T-helper 2 cell treated with Interferon-gamma antibody and Interleukin-4, amounts not matched to agents 100 ng/mL and 5 ng/mL, for 36 hours (primary cell): ENCODE measurements around the gene PARPBP. TPM values are rescaled to one million over a fixed set of nuclear protein-coding genes. Genes with fewer than 3 reads are reported as not detected.
"Not testable (repeated sequence)": the region's sequence is repeated elsewhere in the genome, so short reads cannot be mapped to it uniquely, and the experiment has no call there.

Source experiments
- intact Hi-C: fragments of 100-400 bp; cut with micrococcal nuclease; formaldehyde crosslinking; loops from one replicate; pipeline ENCODE4 v1.15.1; 2023
- total RNA-seq: library from RNA; stranded (reverse); gene quantifications from 2 replicates; pipeline ENCODE4 v1.2.3, GENCODE V29; 2022

Gene PARPBP, protein sequence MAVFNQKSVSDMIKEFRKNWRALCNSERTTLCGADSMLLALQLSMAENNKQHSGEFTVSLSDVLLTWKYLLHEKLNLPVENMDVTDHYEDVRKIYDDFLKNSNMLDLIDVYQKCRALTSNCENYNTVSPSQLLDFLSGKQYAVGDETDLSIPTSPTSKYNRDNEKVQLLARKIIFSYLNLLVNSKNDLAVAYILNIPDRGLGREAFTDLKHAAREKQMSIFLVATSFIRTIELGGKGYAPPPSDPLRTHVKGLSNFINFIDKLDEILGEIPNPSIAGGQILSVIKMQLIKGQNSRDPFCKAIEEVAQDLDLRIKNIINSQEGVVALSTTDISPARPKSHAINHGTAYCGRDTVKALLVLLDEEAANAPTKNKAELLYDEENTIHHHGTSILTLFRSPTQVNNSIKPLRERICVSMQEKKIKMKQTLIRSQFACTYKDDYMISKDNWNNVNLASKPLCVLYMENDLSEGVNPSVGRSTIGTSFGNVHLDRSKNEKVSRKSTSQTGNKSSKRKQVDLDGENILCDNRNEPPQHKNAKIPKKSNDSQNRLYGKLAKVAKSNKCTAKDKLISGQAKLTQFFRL
- 27.7 and 28.9 TPM in 2 replicates for total RNA-seq

DNA sequence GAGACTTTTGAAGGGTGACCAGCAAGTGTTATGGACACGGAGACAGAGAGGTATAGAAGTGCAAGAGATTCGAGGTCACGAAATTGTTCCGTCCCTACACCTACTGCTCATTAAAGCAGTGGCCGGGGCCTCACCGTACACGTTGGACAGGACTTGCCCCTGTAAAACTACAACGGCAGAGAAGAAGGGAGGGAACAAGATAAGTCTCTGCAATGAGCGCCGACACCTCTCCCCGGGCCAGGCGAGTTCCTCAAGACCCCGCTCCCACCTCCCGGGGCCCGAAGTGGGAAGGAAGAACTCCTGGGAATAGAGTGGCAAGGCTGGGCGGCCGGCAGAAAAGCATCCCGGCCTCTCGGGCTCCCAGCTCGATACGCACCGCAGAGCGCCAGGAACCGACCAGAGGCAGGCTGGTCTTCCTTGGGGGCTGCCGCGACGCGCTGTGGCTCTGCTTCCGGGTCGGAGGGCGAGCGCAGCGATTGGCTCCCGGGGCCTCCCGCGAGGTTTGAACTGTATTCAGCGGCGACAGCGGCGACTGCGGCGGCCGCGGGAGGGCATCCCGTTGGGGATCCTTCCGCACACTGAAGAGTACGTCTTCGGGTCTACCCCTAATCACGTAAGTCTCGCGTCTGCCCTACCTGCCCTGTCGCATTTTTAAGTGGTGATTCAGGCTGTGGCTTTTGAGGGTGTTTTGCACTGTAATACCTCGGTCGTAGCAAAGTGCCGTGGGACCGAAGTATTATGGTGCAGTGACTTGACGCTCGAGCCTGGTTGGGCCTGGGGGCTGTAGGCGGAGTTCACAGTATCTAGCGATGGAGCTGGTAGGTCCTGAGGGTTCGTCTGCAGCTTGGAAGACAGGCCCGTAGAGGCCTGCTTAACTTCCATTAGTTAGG is at the start of gene PARPBP, which contains the start of gene NUP37:
Gene PARPBP (plus strand): TSS at position 510 of the 890 bp plus-strand sequence. CDS start 3,706 bp downstream, outside the sequence.
Gene NUP37 (minus strand): TSS at position 441 of the 890 bp plus-strand sequence. CDS start 1,596 bp downstream, outside the sequence.
- intact Hi-C loops = loop anchor here (1.0 to 10.0 kb wide), 7 partner anchors 47 to 364 kb away; partner anchors contain the start of genes DRAM1 and PMCH

DNA sequence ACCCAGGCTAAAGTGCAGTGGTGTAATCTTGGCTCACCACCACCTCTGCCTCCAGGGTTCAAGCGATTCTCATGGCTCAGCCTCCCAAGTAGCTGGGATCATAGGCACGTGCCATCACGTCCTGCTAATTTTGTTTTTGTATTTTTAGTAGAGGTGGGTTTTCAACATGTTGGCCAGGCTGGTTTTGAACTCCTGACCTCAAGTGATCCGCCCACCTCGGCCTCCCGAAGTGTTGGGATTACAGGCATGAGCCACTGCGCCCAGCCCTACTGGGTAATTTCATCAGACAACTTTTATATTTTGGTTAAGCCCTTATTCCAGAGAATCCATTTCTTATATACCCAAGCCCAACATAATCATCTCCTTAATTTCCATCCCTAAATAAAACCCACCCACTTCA is 47.9 kb upstream of the PARPBP start:
- intact Hi-C loops = not testable (repeated sequence)

DNA sequence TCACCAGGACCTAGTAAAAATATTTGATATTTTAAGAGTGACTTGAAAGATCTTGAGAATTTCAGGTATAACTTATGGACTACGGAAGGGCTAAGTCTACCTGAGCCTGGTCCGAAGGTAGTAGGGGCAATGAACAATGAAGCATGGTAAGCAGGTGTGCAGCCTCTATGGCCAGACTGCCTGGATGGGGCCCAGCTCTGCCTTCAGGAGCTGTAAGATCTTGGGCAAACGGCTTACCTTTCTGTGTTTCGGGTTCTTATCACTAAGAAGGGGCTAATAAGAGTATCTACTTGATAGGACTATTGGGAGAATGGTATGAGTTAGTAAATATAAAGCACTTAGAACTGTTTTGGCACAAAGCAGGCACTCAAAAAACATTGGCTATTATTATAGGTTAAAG is 39.1 kb upstream of the PARPBP start:
- intact Hi-C loops = no loop called here

DNA sequence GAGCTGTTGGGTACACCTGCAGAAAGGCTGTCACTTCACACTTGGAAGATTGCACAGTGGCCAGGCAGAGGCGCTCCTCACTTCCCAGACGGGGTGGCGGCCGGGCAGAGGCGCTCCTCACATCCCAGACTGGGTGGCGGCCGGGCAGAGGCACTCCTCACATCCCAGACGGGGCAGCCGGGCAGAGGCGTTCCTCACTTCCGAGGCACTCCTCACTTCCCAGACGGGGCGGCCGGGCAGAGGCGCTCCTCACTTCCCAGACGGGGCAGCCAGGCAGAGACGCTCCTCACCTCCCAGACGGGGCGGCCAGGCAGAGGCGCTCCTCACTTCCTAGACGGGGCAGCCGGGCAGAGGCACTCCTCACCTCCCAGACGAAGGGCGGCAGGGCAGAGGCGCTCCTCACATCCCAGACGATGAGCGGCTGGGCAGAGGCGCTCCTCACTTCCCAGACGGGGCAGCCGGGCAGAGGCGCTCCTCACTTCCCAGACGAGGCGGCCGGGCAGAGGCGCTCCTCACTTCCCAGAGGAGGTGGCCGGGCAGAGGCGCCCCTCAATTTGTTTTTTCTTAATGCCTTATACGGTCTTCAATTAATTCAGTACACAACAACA is 30.7 kb upstream of the PARPBP start:
- intact Hi-C loops = not testable (repeated sequence)

DNA sequence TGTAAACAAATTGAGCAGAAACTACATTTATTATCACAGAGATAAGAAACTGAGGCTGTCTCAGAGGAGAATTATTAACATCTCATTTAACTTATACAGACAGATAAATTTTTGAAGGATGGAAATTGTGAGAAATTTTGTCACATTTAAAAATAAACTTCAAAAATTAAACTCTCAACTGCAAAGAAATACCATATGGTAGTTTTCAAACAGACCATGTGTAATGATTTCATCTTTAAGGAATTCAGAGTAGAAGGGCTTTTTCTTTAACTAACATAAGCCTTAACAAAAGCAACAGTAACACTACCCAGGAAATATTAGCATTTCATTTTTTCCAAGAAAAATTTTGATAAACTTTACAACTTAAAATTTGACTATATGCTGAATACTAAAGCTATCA is 26.7 kb upstream of the PARPBP start:
- intact Hi-C loops = loop anchor here (10.0 kb wide), 1 partner anchor 391 kb away; the partner anchor contains the start of gene IGF1

DNA sequence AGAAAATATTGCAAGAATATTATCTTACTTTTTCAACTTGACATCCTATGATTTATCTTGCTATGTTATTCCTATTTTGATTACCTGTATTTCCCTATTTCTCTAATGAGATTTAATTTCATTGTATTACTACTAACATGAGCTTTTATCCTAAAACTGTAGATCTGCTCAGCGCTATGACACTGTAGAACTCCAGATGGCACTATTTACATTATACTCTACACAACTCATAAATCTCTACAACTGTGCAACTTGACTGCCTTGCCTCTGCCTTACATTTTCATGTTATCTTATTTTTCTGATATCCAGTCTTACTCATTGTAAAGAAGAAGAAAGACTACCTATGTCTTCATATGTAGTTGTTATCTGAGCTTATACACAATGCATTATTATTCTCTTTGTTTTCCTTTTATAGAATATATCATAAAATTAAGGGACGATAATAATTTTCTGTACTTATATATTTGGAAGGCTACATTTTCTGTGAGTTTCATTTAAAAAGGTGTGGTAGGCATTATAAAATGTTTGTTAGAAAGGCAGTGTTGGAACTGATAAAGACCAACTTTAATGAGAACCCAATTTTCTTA is 24.2 kb upstream of the PARPBP start:
- intact Hi-C loops = loop anchor here (1.0 to 10.0 kb wide), 4 partner anchors 154 to 673 kb away; partner anchors contain the start of gene IGF1

DNA sequence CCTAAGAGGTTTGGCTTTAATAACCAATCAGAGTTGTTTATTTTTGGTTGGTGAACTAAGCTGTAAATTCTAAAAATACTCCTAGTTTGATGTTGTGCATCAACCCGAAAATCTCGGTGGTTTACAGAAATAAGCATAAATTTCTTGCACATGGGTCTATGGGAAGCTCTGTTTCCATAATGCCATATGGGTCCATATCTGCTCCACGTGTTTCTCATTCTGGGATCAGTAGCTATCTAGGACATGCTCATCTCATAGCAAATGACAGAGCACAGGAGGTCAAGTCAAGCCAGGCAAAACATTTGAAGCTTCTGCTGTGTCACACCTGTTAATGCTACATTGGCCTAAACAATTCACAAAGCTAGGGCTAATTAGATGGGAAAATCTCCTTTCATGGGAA is 23.1 kb upstream of the PARPBP start:
- intact Hi-C loops = loop anchor here (2.0 to 10.0 kb wide), 3 partner anchors 388 to 672 kb away; partner anchors contain the start of gene IGF1

DNA sequence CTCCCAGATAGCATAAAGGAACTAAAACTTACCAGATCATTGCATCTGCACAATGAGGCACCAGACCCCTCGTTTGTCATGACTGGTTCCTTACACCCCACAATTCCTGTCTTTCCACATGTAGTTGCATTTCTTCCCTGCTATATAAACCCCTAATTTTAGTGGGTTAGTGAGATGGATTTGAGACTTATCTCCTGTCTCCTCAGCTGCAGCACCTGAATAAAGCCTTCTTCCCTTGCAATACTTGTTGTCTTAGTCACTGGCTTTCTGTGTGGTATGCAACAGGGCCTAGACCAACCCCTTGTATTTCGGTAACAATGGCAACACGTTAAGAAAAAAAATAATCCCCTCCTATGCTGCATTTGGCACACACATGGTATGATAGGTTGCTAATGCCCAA is 13.1 kb upstream of the PARPBP start:
- intact Hi-C loops = no loop called here

DNA sequence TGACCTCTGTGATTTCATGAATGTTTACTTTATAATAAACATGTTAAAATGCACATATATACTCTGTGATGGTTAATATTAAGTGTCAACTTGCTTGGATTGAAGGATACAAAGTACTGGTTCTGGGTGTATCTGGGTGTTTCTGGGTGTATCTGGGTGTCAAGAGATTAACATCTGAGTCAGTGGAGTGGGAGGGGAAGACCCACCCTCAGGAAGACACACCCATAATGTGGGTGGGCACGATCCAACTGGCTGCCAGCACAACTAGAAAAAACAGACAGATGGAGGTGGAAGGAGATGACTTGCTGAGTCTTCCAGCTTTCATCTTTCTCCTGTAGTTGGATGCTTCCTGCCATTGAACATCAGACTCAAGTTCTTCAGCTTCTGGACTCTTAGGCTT is 12.0 kb upstream of the PARPBP start:
- intact Hi-C loops = no loop called here

DNA sequence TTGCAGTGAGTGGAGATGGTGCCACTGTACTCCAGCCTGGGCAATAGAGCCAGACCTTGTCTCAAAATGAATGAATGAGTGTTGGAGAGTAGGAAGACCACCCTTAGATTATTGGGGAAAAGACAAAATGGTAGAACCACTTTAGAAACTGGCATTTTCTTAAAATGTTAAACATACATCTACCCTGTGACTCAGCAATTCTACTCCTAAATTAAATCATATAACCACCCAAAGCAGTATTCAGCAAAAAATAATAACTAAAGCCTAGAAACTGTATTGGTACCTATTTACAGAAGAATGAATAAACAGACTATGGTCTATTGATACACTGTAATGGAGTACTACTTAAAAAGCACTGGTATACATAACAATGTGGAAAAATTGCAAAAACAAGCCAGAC is 9.2 kb upstream of the PARPBP start:
- intact Hi-C loops = no loop called here

DNA sequence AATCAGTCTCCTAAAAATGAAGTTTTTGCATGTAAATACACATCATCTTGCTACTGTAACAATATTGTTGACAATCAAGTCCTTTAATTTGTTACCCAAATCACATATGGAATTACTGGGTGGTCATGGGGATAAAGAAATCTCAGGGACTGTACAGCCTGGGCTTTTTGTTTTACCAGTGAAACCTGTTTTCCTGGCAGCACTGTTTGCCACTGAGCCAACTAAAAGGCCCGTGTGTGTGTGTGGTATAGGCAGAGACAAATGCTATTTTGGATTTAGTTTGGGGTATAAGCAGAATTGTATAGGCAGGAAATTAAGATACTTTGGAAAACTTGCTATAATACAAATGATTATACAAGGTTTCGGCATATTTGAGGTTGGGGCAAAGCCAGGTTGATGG is 5.8 kb upstream of the PARPBP start:
- intact Hi-C loops = no loop called here

DNA sequence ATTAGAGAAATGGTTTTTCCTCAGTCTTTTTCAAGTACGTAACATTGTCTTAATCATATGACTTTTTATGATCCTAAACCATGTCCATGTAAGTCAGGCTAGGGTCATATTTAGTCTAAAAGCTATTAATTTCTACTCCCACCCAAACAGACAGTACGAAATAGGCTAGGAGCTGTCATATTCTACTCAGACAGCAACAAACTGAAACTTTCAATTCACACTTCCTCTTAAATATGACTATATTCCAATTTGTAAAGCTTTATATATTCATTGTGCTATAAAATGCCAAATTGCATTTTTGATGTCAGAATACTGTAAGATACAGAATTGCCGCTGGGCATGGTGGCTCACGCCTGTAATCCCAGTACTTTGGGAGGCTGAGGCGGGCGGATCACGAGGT is 3.6 kb upstream of the PARPBP start:
- intact Hi-C loops = no loop called here

DNA sequence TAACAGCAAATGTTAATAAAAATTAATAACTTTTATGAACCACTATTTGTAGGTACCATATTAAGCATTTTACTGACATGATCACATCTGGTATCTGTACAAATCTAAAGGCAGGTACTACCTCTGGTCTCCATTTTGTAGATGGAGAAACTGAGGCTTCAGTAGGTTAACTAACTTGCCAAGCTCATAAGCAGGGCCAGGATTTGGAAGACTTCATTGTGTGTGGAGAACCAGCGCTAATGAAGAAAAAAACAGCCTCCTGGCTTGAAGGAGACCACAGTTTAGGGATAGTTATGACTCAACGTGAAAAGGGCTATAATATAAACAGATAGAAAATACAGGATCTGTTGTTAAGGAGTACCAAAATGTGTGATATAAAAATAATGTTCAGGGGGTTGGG is 1.1 kb upstream of the PARPBP start:
- intact Hi-C loops = no loop called here

DNA sequence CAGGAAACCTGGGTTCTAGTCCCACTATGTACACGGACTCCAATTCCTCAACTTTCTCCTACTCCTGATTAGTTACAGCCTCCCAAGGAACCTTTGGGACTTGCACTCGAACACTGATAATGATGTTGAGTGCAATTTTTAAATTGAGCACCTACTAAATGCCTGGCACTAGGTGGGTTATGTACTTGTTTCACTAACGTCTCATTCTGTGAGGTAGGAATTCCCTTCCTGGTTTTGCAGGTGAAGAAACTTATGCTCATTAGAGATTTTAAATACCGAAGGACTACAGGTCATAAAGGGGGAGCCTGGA is 536 bp downstream of the PARPBP start:
- intact Hi-C loops = loop anchor here (1.0 to 10.0 kb wide), 7 partner anchors 46 to 364 kb away; partner anchors contain the start of genes DRAM1 and PMCH

DNA sequence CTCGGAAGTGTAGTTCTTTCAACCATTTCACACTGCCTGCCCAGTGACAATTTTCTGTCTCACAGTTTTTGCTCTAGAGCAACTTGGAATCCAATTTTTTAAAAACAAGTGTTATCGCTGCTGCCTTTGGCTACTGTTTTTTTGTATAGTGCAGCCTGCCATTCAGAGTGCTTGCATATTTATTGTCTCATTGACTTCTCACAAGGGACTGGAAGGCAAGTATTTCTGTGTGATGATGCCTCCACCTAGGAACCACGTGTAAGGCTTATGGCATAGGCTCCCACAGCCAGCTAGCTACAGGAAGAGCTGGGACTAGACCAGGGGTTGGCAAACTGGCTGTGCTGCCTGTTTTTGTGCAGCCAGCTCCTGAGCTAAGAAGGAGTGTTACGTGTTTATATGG is 903 bp downstream of the PARPBP start:
- intact Hi-C loops = loop anchor here (1.0 to 10.0 kb wide), 7 partner anchors 46 to 363 kb away; partner anchors contain the start of genes DRAM1 and PMCH

DNA sequence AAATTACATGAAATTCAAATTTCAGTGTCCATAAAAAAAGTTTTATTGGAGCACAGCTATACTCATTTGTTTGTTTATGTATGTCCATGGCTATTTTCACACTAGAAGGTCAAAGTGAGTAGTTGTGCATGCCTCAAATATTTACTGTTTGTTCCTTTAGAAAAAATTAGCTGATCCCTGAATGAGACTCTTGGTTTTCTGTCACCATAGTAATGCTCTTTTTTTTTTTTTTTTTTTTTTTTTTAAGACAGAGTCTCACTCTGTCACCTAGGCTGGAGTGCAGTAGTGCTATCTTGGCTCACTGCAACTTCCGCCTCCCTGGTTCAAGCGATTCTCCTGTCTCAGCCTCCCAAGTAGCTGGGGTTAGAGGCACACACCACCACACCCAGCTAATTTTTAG is 1.3 kb downstream of the PARPBP start:
- intact Hi-C loops = loop anchor here (2.0 to 10.0 kb wide), 5 partner anchors 45 to 347 kb away; partner anchors contain the start of genes DRAM1 and PMCH

DNA sequence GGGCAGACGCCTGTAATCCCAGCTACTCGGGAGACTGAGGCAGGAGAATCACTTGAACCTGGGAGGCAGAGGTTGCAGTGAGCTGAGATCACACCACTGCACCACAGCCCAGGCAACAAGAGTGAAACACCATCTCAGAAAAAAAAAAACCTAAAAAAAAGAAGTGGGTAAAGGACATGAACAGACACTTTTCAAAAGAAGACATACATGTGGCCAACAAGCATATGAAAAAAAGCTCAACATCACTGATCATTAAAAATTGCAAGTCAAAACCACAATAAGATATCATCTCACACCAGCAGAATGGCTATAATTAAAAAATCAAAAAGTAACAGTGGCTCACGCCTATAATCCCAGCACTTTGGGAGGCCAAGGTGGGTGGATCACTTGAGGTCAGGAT is 10.7 kb downstream of the PARPBP start:
- intact Hi-C loops = not testable (repeated sequence)

DNA sequence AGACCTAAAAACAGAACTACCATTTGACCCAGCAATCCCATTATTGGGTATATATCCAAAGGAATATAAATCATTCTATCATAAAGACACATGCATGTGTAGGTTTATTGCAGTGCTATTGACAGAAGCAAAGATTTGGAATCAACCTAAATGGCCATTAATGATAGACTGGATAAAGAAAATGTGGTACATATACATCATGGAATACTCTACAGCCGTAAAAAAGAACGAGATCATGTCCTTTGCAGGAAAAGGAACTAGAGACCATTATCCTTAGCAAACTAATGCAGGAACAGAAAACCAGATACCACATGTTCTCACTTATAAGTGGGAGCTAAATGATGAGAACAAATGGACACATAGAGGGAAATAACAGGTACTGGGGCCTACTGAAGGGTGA is 11.5 kb downstream of the PARPBP start:
- intact Hi-C loops = not testable (repeated sequence)

DNA sequence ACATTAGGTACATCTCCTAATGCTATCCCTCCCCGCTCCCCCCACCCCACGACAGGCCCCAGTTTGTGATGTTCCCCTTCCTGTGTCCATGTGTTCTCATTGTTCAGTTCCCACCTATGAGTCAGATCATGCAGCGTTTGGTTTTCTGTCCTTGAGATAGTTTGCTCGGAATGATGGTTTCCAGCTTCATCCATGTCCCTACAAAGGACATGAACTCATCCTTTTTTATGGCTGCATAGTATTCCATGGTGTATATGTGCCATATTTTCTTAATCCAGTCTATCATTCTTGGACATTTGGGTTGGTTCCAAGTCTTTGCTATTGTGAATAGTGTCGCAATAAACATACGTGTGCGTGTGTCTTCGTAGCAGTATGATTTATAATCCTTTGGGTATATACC is 17.6 kb downstream of the PARPBP start:
- intact Hi-C loops = not testable (repeated sequence)

DNA sequence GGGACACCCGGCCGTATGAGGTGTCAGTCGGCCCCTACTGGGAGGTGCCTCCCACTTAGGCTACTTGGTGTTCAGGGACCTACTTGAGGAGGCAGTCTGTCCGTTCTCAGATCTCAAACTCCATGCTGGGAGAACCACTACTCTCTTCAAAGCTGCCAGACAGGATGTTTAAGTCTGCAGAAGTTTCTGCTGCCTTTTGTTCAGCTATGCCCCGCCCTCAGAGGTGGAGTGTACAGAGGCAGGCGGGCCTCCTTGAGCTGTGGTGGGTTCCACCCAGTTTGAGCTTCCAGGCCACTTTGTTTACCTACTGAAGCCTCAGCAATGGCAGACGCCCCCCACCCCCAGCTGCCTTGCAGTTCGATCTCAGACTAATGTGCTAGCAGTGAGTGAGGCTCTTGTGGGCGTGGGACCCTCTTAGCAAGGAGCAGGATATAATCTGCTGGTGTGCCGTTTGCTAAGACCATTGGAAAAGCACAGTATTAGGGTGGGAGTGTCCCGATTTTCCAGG is 22.9 kb downstream of the PARPBP start:
- intact Hi-C loops = not testable (repeated sequence)
